Esophagus squamous epithelium (tissue), 5 donors: ENCODE results near the gene LAMB3. TPM values are rescaled to one million over a fixed set of nuclear protein-coding genes. Genes with fewer than 3 reads are reported as not detected.

Source experiments
- DNase-seq: peaks from one replicate; lab custom pipeline; 2025; lab: John Stamatoyannopoulos, UW
- H3K27ac ChIP-seq, 4 donors: fragments of 200-600 bp; sonication (generic); one replicate each; pipeline ENCODE4 v1.5.1; 2016 to 2019; ENCODE audit warnings: mild to moderate bottlenecking in 1 of 4
- H3K27me3 ChIP-seq, 4 donors: fragments of 200-600 bp; sonication (generic); 1 replicate in 3 of 4; 2 replicates in 1 of 4; pipeline versions ENCODE4 v1.5.1 to v1.6.0; 2017 to 2021; ENCODE audit warnings: antibody characterized with exemption in 1 of 4
- H3K36me3 ChIP-seq, 3 donors: fragments of 200-600 bp; sonication (generic); one replicate each; pipeline ENCODE4 v1.5.1; 2016 to 2019
- H3K4me1 ChIP-seq, 3 donors: fragments of 200-600 bp; sonication (generic); one replicate each; pipeline ENCODE4 v1.5.1; 2017 to 2019
- H3K4me3 ChIP-seq, 4 donors: fragments of 200-600 bp; sonication (generic); 1 replicate in 3 of 4; 2 replicates in 1 of 4; pipeline ENCODE4 v1.5.1; 2016 to 2019; ENCODE audit warnings: mild to moderate bottlenecking in 2 of 4, moderate library complexity in 1 of 4
- H3K9me3 ChIP-seq, 3 donors: fragments of 200-600 bp; sonication (generic); one replicate each; pipeline ENCODE4 v1.5.1; 2016 to 2019
- POLR2A ChIP-seq, 4 donors: fragments of 450-650 bp; IDR thresholded peaks; one replicate each; pipeline ENCODE4 v1.6.1; 2017; ENCODE audit warnings: antibody characterized with exemption in 4 of 4, mild to moderate bottlenecking in 4 of 4, moderate library complexity in 3 of 4
- WGBS, 2 donors: methylation state at CpG; one replicate each; pipeline ENCODE4 v1.1.5; 2018; 5-methylcytosine and 5-hydroxymethylcytosine counted together
- intact Hi-C: fragments of 100-400 bp; cut with DNase I; formaldehyde crosslinking; loops from one replicate; pipeline ENCODE4 v1.15.0; 2022
- total RNA-seq, 4 donors: library from RNA; depleted of rRNA; stranded (reverse); fragments of >200 nt; gene quantifications; one replicate each; pipeline ENCODE4 v1.1.0, GENCODE V29; 2016
- TF ChIP-seq, protein P1 (sequence below), 6 experiments: fragments of 450-650 bp in 4 of 6; fragments of 200-600 bp in 2 of 6; sonication (generic) in 2 of 6; IDR thresholded peaks; one replicate each; pipeline ENCODE4 v1.5.1; 2016 to 2019; ENCODE audit warnings: antibody characterized with exemption in 6 of 6, mild to moderate bottlenecking in 4 of 6, moderate library complexity in 4 of 6
- donor health status: DM: yes; HTN: yes; CAD: no.

LAMB3 gene
- total RNA-seq, 4 donors from 2014 or later: 65.4 to 121 (median 113) TPM

DNA sequence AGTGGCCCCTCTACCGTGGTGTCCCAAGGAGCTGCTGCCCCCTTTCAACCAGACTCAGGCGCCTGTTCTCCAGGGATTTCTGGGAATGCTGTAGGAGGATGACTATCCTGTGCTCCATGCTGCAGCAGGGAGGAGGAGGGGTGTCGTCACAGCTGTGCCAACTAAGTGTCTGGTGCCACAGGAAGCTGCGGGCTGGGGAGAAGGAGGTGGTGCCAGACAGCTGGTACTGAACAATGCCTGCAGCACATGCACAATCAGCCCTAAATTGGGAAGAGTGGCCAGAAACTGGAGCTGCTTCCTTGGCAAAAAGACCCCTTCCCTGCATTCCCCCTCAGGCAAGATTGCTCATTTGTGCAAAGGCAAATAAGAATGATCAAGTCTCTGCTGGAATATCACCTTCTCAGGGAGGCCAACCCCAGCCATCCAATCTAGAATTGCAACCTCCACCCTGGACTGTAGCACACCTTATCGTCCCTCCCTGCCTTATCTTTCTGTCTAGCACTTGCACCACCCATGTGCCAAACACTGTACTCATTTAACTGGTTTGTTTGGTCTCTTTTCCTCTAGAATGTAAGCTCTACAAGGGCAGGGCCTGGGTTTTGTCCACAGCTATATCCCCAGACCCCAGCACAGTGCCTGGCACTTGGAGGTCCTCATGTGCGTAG, 33.3 kb downstream of the LAMB3 start:
- DNase-seq: no peak
- Histone ChIP-seq H3K27me3 (peaks cover 0 to 5% (median 0%) of the 10 kb centered on the region in 4 donors), H3K4me3 (no peak overlapping the region), H3K9me3 (no peaks in the 10 kb centered on the region), H3K27ac (no peak overlapping the region), H3K36me3 (peaks cover 0 to 76% (median 4%) of the 10 kb centered on the region in 3 donors), H3K4me1 (peaks cover 0 to 31% (median 25%) of the 10 kb centered on the region in 3 donors)
- intact Hi-C loops: no loop called here
- TF ChIP-seq POLR2A (IDR thresholded peaks at IDR 0.05): no peak
- WGBS, 2 donors: 32 to 85% methylated on average over 2 to 4 of the region's 6 CpGs

DNA sequence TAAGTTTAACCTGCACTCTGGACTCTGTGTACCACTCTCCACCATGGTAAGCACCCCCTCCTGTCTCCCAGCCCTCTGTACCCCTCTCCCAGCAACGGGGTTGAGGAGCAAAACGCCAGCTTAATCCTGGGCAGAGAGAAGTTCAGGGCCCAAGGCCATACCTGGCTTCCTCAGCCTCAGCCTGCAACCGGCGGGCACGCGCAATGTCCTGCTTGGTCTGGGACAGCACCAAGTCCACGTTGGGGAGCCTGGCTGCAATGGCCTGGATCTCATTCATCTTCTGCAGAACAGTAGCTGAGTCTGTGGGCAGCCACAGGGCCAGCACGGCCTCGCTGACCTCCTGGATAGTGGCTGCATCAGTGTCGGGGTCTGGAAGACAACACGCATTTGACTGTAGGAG, 33.9 kb downstream of the LAMB3 start:
- 73% methylated on average over 2 of the region's 11 CpGs; no CpG with 5 or more reads in 1 of the 2 donors for WGBS, 2 donors
- Histone ChIP-seq H3K36me3 (peaks cover 0 to 70% (median under 1%) of the 10 kb centered on the region in 3 donors), H3K9me3 (no peaks in the 10 kb centered on the region), H3K27me3 (no peaks in the 10 kb centered on the region), H3K4me1 (peaks cover 0 to 31% (median 25%) of the 10 kb centered on the region in 3 donors), H3K4me3 (no peak overlapping the region), H3K27ac (no peak overlapping the region)
- no peak for DNase-seq
- TF ChIP-seq, protein P1, sequence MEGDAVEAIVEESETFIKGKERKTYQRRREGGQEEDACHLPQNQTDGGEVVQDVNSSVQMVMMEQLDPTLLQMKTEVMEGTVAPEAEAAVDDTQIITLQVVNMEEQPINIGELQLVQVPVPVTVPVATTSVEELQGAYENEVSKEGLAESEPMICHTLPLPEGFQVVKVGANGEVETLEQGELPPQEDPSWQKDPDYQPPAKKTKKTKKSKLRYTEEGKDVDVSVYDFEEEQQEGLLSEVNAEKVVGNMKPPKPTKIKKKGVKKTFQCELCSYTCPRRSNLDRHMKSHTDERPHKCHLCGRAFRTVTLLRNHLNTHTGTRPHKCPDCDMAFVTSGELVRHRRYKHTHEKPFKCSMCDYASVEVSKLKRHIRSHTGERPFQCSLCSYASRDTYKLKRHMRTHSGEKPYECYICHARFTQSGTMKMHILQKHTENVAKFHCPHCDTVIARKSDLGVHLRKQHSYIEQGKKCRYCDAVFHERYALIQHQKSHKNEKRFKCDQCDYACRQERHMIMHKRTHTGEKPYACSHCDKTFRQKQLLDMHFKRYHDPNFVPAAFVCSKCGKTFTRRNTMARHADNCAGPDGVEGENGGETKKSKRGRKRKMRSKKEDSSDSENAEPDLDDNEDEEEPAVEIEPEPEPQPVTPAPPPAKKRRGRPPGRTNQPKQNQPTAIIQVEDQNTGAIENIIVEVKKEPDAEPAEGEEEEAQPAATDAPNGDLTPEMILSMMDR (IDR thresholded peaks at IDR 0.05): no peak
- TF ChIP-seq POLR2A (IDR thresholded peaks at IDR 0.05): no peak
- intact Hi-C loops: no loop called here

DNA sequence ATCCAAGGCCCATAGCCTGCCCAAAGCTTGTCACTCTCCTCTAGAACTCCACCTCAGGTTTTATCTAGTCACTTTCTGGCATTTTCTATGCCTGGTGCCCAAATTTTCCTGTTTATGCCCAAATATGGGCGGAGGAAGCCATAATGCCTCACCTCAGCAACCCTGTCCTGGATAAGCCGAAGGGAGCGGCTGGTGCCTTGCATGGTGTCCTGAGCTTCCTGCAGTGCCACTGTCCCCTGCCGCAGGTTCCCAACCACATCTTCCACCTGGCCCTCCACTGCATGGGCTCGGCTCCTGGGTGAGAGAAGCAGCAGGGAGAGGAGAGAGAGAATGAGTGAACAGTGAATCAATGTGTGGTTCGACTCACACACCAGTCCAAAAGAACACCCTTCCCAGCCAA, 34.5 kb downstream of the LAMB3 start:
- H3K27ac ChIP-seq: no peak overlapping the region
- H3K36me3 ChIP-seq: peaks cover 0 to 65% (median 0%) of the 10 kb centered on the region in 3 donors
- TF ChIP-seq POLR2A (IDR thresholded peaks at IDR 0.05): no peak
- TF ChIP-seq, protein P1 (IDR thresholded peaks at IDR 0.05): no peak
- intact Hi-C loops: no loop called here
- H3K4me1 ChIP-seq: peaks cover 0 to 28% (median 25%) of the 10 kb centered on the region in 3 donors
- H3K27me3 ChIP-seq: no peaks in the 10 kb centered on the region
- H3K9me3 ChIP-seq: no peaks in the 10 kb centered on the region
- DNase-seq: no peak
- no peak overlapping the region for H3K4me3 ChIP-seq
- WGBS, 2 donors: 91 to 92% methylated on average over 3 to 4 of the region's 6 CpGs

DNA sequence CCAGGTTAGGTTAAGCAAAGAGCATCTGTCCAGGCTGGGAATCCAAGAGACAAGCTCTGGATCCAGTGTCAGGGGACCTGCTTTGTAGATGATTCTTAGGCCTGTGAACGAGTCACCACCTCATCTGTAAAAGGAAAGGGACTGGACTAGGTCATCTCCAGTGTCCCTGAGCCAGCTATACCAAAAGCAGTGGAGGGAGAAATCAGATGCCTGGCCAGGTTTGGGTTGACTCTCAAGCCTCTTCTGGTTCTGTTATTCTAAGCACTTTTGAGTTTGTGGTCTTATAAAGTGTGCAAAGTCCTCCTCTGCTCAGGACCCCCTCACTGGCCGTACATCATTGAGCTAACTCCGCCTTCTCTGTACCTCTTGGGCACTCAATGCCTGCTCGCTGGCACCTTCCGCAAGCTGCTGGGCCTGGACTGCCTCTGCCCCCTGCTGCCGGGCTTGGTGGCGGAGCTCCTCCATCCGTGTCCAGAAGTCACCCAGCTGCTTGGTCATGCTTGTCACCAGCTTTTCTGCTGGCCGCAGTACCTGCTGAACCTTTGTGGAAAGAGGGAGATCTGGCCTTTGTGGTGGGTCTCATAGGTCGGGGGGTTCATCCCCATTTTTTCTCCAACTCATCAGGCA, 35.1 kb downstream of the LAMB3 start:
- intact Hi-C loops: no loop called here
- peaks cover 0 to 22% (median 20%) of the 10 kb centered on the region in 3 donors for H3K4me1 ChIP-seq
- no peaks in the 10 kb centered on the region for H3K9me3 ChIP-seq
- H3K27me3 ChIP-seq: no peaks in the 10 kb centered on the region
- no peak for DNase-seq
- no peak overlapping the region for H3K4me3 ChIP-seq
- WGBS, 2 donors: 85 to 93% methylated on average over 6 to 10 of the region's 10 CpGs
- peaks cover 0 to 59% (median 0%) of the 10 kb centered on the region in 3 donors for H3K36me3 ChIP-seq
- H3K27ac ChIP-seq: no peak overlapping the region
- TF ChIP-seq POLR2A (IDR thresholded peaks at IDR 0.05): no peak
- TF ChIP-seq, protein P1 (IDR thresholded peaks at IDR 0.05): no peak

DNA sequence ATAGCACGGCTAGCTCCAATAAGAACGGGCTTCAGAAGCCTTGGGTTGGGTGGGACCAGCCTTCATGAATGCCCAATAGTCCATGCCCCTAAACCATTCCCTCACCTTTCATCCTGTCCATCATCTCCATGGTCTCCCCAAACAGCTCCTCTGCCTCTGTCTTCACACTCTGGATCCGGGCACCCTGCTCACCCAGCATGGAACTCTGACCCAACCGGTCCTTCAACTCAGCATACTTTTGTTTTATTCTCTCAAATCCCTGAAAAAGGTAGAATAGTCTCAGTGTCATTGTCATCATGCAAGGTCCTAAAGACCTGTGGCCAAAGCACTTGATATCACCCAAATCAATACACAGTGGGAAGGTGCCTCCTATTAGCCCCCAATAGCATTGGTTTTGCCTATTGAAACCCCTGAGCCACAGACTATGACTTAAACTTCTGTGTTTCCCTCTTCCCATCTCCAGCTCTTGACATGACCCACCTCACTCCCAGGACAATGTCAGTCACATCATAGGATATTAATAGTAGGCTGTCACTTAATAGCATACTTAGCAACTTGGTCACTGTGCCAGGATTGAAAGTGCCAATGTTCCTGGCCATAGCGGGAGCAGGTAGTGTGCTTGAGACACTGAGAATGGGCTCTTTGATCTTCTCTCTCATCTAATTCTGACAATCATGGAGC, 35.7 kb downstream of the LAMB3 start:
- Histone ChIP-seq H3K4me1 (peaks cover 0 to 16% (median 13%) of the 10 kb centered on the region in 3 donors), H3K27ac (no peak overlapping the region), H3K27me3 (no peaks in the 10 kb centered on the region), H3K9me3 (no peaks in the 10 kb centered on the region), H3K36me3 (peaks cover 0 to 57% (median 0%) of the 10 kb centered on the region in 3 donors), H3K4me3 (no peak overlapping the region)
- DNase-seq: no peak
- intact Hi-C loops: no loop called here
- WGBS, 2 donors: 74 to 85% methylated on average over 5 of the region's 5 CpGs
- no peak for TF ChIP-seq POLR2A (IDR thresholded peaks at IDR 0.05)
